Adrenal gland (tissue), 12 donors: ENCODE measurements around the gene BBS9. TPM values are rescaled to one million over a fixed set of nuclear protein-coding genes. Genes with fewer than 3 reads are reported as not detected.

Source experiments
- DNase-seq, 7 donors: peaks; one replicate each; pipeline ENCODE4 v3.0.0-alpha.2; 2019 to 2020
- H3K27ac ChIP-seq, 5 donors: fragments of 200-600 bp; sonication (generic) in 4 of 5; 1 replicate in 3 of 5; 2 replicates in 2 of 5; pipeline versions ENCODE4 v1.5.1 to v1.8.0; 2016 to 2020; ENCODE audit warnings: mild to moderate bottlenecking in 1 of 5
- H3K27me3 ChIP-seq: fragments of 200-600 bp; 2 replicates; pipeline ENCODE4 v1.8.0; 2021
- H3K36me3 ChIP-seq, 2 donors: fragments of 200-600 bp; replicated peaks in 1 of 2; 1 replicate in 1 of 2; 2 replicates in 1 of 2; pipeline versions ENCODE4 v1.5.1 to v1.8.0; 2018 to 2022
- H3K4me1 ChIP-seq, 2 donors: fragments of 200-600 bp; replicated peaks in 1 of 2; 1 replicate in 1 of 2; 2 replicates in 1 of 2; pipeline versions ENCODE4 v1.5.1 to v1.8.0; 2018 to 2021
- H3K4me3 ChIP-seq, 4 donors: fragments of 200-600 bp; sonication (generic) in 3 of 4; one replicate each; pipeline ENCODE4 v1.5.1; 2016 to 2018
- H3K9me3 ChIP-seq, 3 donors: fragments of 200-600 bp; sonication (generic) in 1 of 3; replicated peaks in 1 of 3; 1 replicate in 2 of 3; 2 replicates in 1 of 3; pipeline versions ENCODE4 v1.5.1 to v1.8.0; 2016 to 2021
- CTCF ChIP-seq, 6 experiments: fragments of 450-650 bp in 4 of 6; fragments of 200-600 bp in 2 of 6; sonication (generic) in 1 of 6; IDR thresholded peaks; 1 replicate in 5 of 6; 2 replicates in 1 of 6; pipeline versions ENCODE4 v1.5.1 to v1.8.0; 2016 to 2021; ENCODE audit warnings: antibody characterized with exemption in 6 of 6, mild to moderate bottlenecking in 2 of 6, moderate library complexity in 1 of 6
- POLR2A ChIP-seq, 2 donors: fragments of 450-650 bp; IDR thresholded peaks; one replicate each; pipeline ENCODE4 v1.6.1; 2017; ENCODE audit warnings: antibody characterized with exemption in 2 of 2, mild to moderate bottlenecking in 2 of 2, moderate library complexity in 1 of 2
- WGBS, 4 donors: extraction: QIAGEN DNeasy Blood & Tissue Kit in 2 of 4; methylation state at CpG; one replicate each; pipeline versions ENCODE4 v1.1.5 to v1.1.7; 2013 to 2017; 5-methylcytosine and 5-hydroxymethylcytosine counted together
- intact Hi-C, 2 donors: fragments of 100-400 bp; cut with DNase I; formaldehyde crosslinking; loops; one replicate each; pipeline versions ENCODE4 v1.14.1 to v1.15.0; 2022 to 2023
- polyA plus RNA-seq, 3 donors: library from polyadenylated mRNA; stranded (reverse); fragments of 200-250 nt in 2 of 3; fragments of 350-450 nt in 1 of 3; fragmentation: Illumina TruSeq in 1 of 3; extraction: RNeasy Lipid Tissue Mini Kit (QIAGEN cat#74804) in 1 of 3; gene quantifications; one replicate each; pipeline ENCODE4 v1.2.3, GENCODE V29; 2013 to 2014
- total RNA-seq, 9 donors: library from RNA; depleted of rRNA in 4 of 9; stranded (reverse); fragments of >200 nt in 4 of 9; fragments of 120-200 nt in 1 of 9; fragmentation: NEBNext Ultra II Directional in 1 of 9; extraction: Animal tissue kit (Norgen Biotek cat#: 25700) in 1 of 9; gene quantifications; one replicate each; pipeline versions ENCODE4 v1.1.0 to v1.2.4, GENCODE V29; 2013 to 2023
- donor health status: healthy with polysubstance abuse.
- donor health status: Bipolar disorder and iron deficiency.
- donor health status: DM: yes; HTN: yes; CAD: no.
- donor health status: DM: no; HTN: no; CAD: no.
- donor health status: DM: no; HTN: no; CAD: no.
- donor health status: DM: yes; HTN: yes; CAD: no.

BBS9 gene
- total and polyA plus RNA-seq, 12 donors: 5.6 to 39.4 (median 21.7) TPM

- Histone ChIP-seq H3K27ac (no peak overlapping the region), H3K36me3 (no peaks in the 10 kb centered on the region), H3K27me3 (no peaks in the 10 kb centered on the region), H3K4me1 (no peaks in the 10 kb centered on the region), H3K9me3 (no peaks in the 10 kb centered on the region), H3K4me3 (no peak overlapping the region)
- no peak for DNase-seq
- TF ChIP-seq POLR2A (IDR thresholded peaks at IDR 0.05): no peak
- no peak for TF ChIP-seq CTCF (IDR thresholded peaks at IDR 0.05)
- intact Hi-C loops: no loop called here
These were observed 515.1 kb downstream of the BBS9 start for GRCh38 chr7:33644489-33644888.

- no peak for TF ChIP-seq POLR2A (IDR thresholded peaks at IDR 0.05)
- Histone ChIP-seq H3K9me3 (no peaks in the 10 kb centered on the region), H3K27me3 (no peaks in the 10 kb centered on the region), H3K4me3 (no peak overlapping the region), H3K36me3 (no peaks in the 10 kb centered on the region), H3K27ac (no peak overlapping the region), H3K4me1 (no peaks in the 10 kb centered on the region)
- intact Hi-C loops: no loop called here
- no peak for DNase-seq
- 80 to 95% (median 88%) methylated on average over 2 of the region's 2 CpGs for WGBS, 4 donors
These were observed 515.7 kb downstream of the BBS9 start for GRCh38 chr7:33645104-33645503.

- no peaks in the 10 kb centered on the region for H3K4me1 ChIP-seq
- no peak overlapping the region for H3K27ac ChIP-seq
- no peak overlapping the region for H3K4me3 ChIP-seq
- intact Hi-C loops: no loop called here
- DNase-seq: no peak
- H3K9me3 ChIP-seq: no peaks in the 10 kb centered on the region
- H3K36me3 ChIP-seq: no peaks in the 10 kb centered on the region
- TF ChIP-seq CTCF (IDR thresholded peaks at IDR 0.05): no peak
- no peak for TF ChIP-seq POLR2A (IDR thresholded peaks at IDR 0.05)
- H3K27me3 ChIP-seq: no peaks in the 10 kb centered on the region
- WGBS, 4 donors: 79 to 91% (median 88%) methylated on average over 3 of the region's 3 CpGs
These were observed 516.8 kb downstream of the BBS9 start for GRCh38 chr7:33646166-33646565.

GRCh38 chr7:33646891-33647391 lies 517.6 kb downstream of the BBS9 start:
- H3K9me3 ChIP-seq: no peaks in the 10 kb centered on the region
- H3K4me3 ChIP-seq: no peak overlapping the region
- no peaks in the 10 kb centered on the region for H3K36me3 ChIP-seq
- H3K27me3 ChIP-seq: no peaks in the 10 kb centered on the region
- H3K27ac ChIP-seq: no peak overlapping the region
- intact Hi-C loops: no loop called here
- no peak for DNase-seq
- 92 to 95% (median 93%) methylated on average over 4 of the region's 4 CpGs for WGBS, 4 donors
- TF ChIP-seq CTCF (IDR thresholded peaks at IDR 0.05): no peak
- no peak for TF ChIP-seq POLR2A (IDR thresholded peaks at IDR 0.05)
- H3K4me1 ChIP-seq: no peaks in the 10 kb centered on the region
